HG02759 (cell line): ENCODE data around the gene RSPH6A.
"Not testable (repeated sequence)": the region's sequence is repeated elsewhere in the genome, so short reads cannot be mapped to it uniquely, and the experiment has no call there.

Source experiments
- ATAC-seq: cut with Tn5 transposase; IDR thresholded peaks from one replicate; pipeline ENCODE4 v1.9.1; 2021; ENCODE audit warnings: mild to moderate bottlenecking, moderate library complexity; ENCODE audit not compliant: unreplicated experiment

RSPH6A gene

GRCh38 chr19:45767410-45767880, 47.7 kb downstream of the RSPH6A start:
- ATAC-seq: no peak

- no peak for ATAC-seq
Measured at GRCh38 chr19:45766869-45767346, 48.2 kb downstream of the RSPH6A start.

GRCh38 chr19:45766296-45766868, 48.7 kb downstream of the RSPH6A start:
- ATAC-seq: no peak

GRCh38 chr19:45765702-45766295, 49.3 kb downstream of the RSPH6A start:
- ATAC-seq: no peak

- ATAC-seq: no peak
Measured at GRCh38 chr19:45764945-45765701, 50.0 kb downstream of the RSPH6A start.

- ATAC-seq: no peak
Measured at GRCh38 chr19:45764475-45764874, 50.6 kb downstream of the RSPH6A start.

GRCh38 chr19:45763691-45764294, 51.3 kb downstream of the RSPH6A start:
- no peak for ATAC-seq

GRCh38 chr19:45762870-45763631, 52.1 kb downstream of the RSPH6A start:
- ATAC-seq: no peak

- ATAC-seq: no peak
Measured at GRCh38 chr19:45761714-45762113, 53.4 kb downstream of the RSPH6A start.

- no peak for ATAC-seq
Measured at GRCh38 chr19:45758921-45759320, 56.2 kb downstream of the RSPH6A start.

GRCh38 chr19:45757695-45758094, 57.4 kb downstream of the RSPH6A start:
- ATAC-seq: no peak

- ATAC-seq: no peak
Measured at GRCh38 chr19:45754323-45754722, 60.8 kb downstream of the RSPH6A start.

GRCh38 chr19:45753548-45753947, 61.6 kb downstream of the RSPH6A start:
- no peak for ATAC-seq

- no peak for ATAC-seq
Measured at GRCh38 chr19:45752639-45753038, 62.5 kb downstream of the RSPH6A start.

GRCh38 chr19:45751483-45751882, 63.6 kb downstream of the RSPH6A start:
- ATAC-seq: not testable (repeated sequence)

- ATAC-seq: no peak
Measured at GRCh38 chr19:45747513-45747912, 67.6 kb downstream of the RSPH6A start.

- no peak for ATAC-seq
Measured at GRCh38 chr19:45746866-45747265, 68.2 kb downstream of the RSPH6A start.
